ENCODE results near the gene TXNRD2.

- TF ChIP-seq GATA2 (IDR thresholded peaks at IDR 0.05; ENCODE audit: low read depth, low read length) (no peak), GATA3 (IDR thresholded peaks at IDR 0.05; ENCODE audit: low read depth, low read length) (no peak)
Observed at GRCh38 chr22:19877626-19878339, 63.8 kb downstream of the TXNRD2 start.
